Thymus (tissue), 11 donors: ENCODE measurements around the gene OSBPL10. TPM values are rescaled to one million over a fixed set of nuclear protein-coding genes. Genes with fewer than 3 reads are reported as not detected.

Source experiments
- DNase-seq, 9 donors: peaks; one replicate each; pipeline ENCODE4 v3.0.0-alpha.2; 2013; ENCODE audit warnings: low spot score in 9 of 9, low read depth in 6 of 9, missing footprints in 1 of 9
- H3K27ac ChIP-seq, 2 donors: one replicate each; pipeline ENCODE4 v1.5.1; 2013; ENCODE audit warnings: control low read depth in 1 of 2, low read depth in 1 of 2, low read length in 1 of 2, mild to moderate bottlenecking in 1 of 2, moderate library complexity in 1 of 2
- H3K27me3 ChIP-seq, 2 donors: one replicate each; pipeline ENCODE4 v1.5.1; 2013; ENCODE audit warnings: low read length in 1 of 2; ENCODE audit not compliant: control insufficient read depth in 2 of 2, insufficient read depth in 1 of 2
- H3K36me3 ChIP-seq, 2 donors: one replicate each; pipeline ENCODE4 v1.5.1; 2013; ENCODE audit warnings: low read length in 1 of 2, mild to moderate bottlenecking in 1 of 2, moderate library complexity in 1 of 2; ENCODE audit not compliant: control insufficient read depth in 2 of 2, insufficient read depth in 2 of 2
- H3K4me1 ChIP-seq, 2 donors: one replicate each; pipeline ENCODE4 v1.5.1; 2013; ENCODE audit warnings: low read length in 2 of 2; ENCODE audit not compliant: control insufficient read depth in 2 of 2, insufficient read depth in 2 of 2
- H3K4me3 ChIP-seq, 2 donors: one replicate each; pipeline ENCODE4 v1.5.1; 2013; ENCODE audit warnings: low read length in 2 of 2, control low read depth in 1 of 2, mild to moderate bottlenecking in 1 of 2
- H3K9me3 ChIP-seq, 2 donors: one replicate each; pipeline ENCODE4 v1.5.1; 2013; ENCODE audit warnings: low read length in 1 of 2, mild to moderate bottlenecking in 1 of 2; ENCODE audit not compliant: control insufficient read depth in 2 of 2, insufficient read depth in 1 of 2
- WGBS: extraction: QIAGEN DNeasy Blood & Tissue Kit; methylation state at CpG from one replicate; pipeline ENCODE4 v1.1.7; 2013; 5-methylcytosine and 5-hydroxymethylcytosine counted together
- polyA plus RNA-seq: library from polyadenylated mRNA; stranded (reverse); fragments of 200-250 nt; gene quantifications from one replicate; pipeline ENCODE4 v1.2.3, GENCODE V29; 2013
- total RNA-seq: library from RNA; stranded (reverse); fragments of 120-200 nt; gene quantifications from one replicate; pipeline ENCODE4 v1.2.4, GENCODE V29; 2013
- donor health status: healthy.

The OSBPL10 gene
- total and polyA plus RNA-seq, 2 donors: 1.4 to 2.1 TPM

DNA sequence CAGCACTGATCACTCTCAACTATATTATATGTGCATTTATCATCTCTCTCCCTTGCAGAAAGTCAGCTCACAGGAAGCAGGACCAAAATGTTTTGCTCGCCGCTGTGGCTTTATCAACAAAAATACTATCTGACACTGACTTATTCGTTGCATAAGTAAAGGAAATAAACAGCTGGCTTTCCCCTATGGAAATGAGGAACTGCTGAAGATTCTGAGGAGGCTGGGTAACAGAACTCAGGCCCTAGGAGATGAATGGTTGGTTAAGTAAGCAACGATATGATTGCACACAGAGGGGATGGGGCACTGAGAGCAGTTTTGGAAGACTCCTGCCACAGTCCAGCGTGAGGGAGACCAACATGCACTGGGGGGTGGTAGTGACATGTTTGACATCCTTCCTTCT lies 267.2 kb downstream of the OSBPL10 start:
- DNase-seq: no peak
- H3K27me3 ChIP-seq: no peaks in the 10 kb centered on the region

DNA sequence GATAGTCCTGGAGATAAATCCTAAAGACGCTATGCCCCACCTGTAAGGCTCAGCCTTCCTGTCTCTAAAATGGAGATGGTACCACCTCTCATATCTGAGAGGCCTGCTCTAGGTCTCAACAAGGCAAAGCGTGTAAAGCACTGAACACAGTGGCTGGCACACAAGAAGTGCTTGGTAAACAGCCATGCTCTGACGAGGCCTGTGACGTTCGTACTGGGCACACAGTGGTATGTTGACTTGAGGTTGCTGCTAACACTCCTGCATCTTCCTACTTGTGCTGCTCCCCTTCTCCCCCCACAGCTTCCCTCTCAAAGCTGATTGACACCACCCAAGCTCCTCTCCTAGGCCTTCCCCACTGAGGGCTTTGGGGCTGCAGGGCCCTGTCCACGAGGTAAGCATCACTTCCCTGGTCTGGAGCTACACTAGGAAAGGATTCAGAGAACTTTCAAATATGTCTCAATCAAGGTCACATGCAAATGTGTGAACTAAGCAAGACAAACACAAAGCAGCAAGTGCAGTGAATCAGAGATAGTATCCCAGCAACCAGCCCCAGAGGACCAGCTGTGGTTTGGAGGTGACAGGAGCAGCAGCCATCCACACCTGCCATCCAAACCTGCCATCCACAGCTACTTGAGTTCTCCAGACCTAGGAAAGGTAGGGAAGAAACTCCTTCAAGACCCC lies 270.8 kb downstream of the OSBPL10 start:
- whole genome bisulfite sequencing: 97% methylated on average over 6 of the region's 6 CpGs
- DNase-seq: no peak
- H3K36me3 ChIP-seq: no peaks in the 10 kb centered on the region
- no peaks in the 10 kb centered on the region for H3K4me1 ChIP-seq
- H3K9me3 ChIP-seq: no peaks in the 10 kb centered on the region
- no peaks in the 10 kb centered on the region for H3K27me3 ChIP-seq
- no peak overlapping the region for H3K27ac ChIP-seq
- no peak overlapping the region for H3K4me3 ChIP-seq

More for the DNA sequence above, 267.2 kb downstream of the OSBPL10 start:
- H3K9me3 ChIP-seq: no peaks in the 10 kb centered on the region
- H3K27ac ChIP-seq: no peak overlapping the region
- H3K4me1 ChIP-seq: no peaks in the 10 kb centered on the region
- WGBS: 53% methylated on average over 5 of the region's 5 CpGs
- no peaks in the 10 kb centered on the region for H3K36me3 ChIP-seq
- no peak overlapping the region for H3K4me3 ChIP-seq

DNA sequence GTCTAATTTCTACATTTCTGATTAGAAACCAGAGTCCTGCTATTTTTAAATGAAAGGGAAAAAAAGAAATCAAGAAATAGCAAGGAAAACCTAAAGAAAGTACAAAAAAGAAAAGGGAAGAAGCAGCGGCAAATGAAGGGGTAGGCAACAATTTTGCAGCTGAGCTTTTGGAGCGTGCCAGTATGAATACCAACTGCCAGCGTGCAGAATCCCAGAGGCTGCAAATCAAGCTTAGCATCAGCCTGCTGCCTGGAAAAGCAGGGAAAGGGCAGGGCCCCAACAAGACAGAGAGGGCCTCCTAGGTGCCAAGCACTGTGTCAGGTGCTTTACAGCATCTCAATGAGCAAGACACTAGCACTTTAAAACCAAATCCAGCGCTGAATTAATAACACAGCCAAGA lies 271.5 kb downstream of the OSBPL10 start:
- 96% methylated on average over 4 of the region's 4 CpGs for WGBS
- no peak overlapping the region for H3K27ac ChIP-seq

DNA sequence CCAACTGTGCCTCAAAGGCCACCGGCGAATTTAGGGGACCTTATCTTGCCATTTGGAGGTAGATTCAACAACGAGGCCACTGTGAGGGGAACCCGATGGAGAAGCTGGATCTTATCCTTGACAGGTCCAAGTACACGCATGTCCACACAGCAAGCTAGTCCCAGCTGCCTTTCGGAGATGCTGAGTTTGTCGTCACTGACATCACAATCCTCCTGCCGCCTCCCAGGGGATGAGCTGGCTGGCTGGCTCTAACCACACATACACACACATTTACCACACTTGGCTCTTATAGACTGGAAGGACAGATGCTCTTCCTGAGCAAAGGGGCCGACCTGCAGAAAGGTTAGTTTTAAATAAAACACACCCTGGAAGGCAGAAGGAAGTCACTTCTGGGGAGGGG lies 272.1 kb downstream of the OSBPL10 start:
- no peak for DNase-seq
- Histone ChIP-seq H3K9me3 (no peaks in the 10 kb centered on the region), H3K27me3 (no peaks in the 10 kb centered on the region), H3K4me3 (no peak overlapping the region), H3K36me3 (no peaks in the 10 kb centered on the region), H3K27ac (no peak overlapping the region), H3K4me1 (no peaks in the 10 kb centered on the region)
- WGBS: 71% methylated on average over 9 of the region's 9 CpGs

More for the DNA sequence above, 271.5 kb downstream of the OSBPL10 start:
- no peaks in the 10 kb centered on the region for H3K4me1 ChIP-seq
- H3K4me3 ChIP-seq: no peak overlapping the region
- no peaks in the 10 kb centered on the region for H3K9me3 ChIP-seq
- no peaks in the 10 kb centered on the region for H3K27me3 ChIP-seq
- no peak for DNase-seq
- no peaks in the 10 kb centered on the region for H3K36me3 ChIP-seq

DNA sequence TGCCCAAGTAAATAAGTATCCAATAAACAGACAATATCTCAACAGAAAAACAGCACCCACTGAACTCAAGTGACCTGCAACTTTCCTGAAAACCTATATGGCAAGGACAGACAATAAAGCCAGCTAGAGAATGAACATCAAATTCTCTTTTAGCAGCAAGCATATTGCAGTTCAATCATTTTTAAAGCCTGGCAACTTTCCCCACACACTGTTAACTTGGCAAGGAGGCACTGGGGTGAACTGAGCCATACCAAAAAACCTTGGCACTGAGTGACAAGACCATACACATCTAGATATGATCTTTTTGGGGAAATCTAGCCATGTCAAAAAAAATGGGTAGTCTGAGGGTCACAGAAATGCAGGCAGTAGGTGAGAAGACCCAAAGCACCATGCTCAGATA lies 273.8 kb downstream of the OSBPL10 start:
- no peak overlapping the region for H3K4me3 ChIP-seq
- no peaks in the 10 kb centered on the region for H3K4me1 ChIP-seq
- H3K36me3 ChIP-seq: no peaks in the 10 kb centered on the region
- no peaks in the 10 kb centered on the region for H3K27me3 ChIP-seq
- DNase-seq: no peak
- H3K9me3 ChIP-seq: no peaks in the 10 kb centered on the region
- no peak overlapping the region for H3K27ac ChIP-seq

DNA sequence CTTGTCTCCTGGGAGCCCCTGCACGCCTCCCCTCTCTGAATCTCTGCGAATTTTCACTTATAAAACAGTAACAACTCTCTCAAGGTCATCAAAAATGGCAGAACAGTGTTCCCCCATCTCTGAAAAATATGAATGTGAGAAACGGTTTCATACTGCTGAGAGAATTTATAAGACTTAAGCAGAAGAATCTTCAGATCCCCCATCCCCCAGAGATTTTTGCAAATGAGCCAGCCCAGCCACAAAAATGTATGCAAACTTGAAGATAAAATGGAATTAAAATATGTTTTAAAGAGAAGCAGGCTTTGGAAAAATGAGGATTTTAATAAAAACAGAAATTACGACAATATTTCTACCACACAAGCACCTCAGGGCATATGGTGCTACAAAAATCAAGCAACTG lies 275.3 kb downstream of the OSBPL10 start:
- peaks cover 0 to 3% of the 10 kb centered on the region in 2 donors for H3K9me3 ChIP-seq
- 96% methylated on average over 4 of the region's 4 CpGs for WGBS
- H3K27ac ChIP-seq: no peak overlapping the region
- H3K4me3 ChIP-seq: no peak overlapping the region
- H3K36me3 ChIP-seq: no peaks in the 10 kb centered on the region
- H3K27me3 ChIP-seq: no peaks in the 10 kb centered on the region
- no peak for DNase-seq
- H3K4me1 ChIP-seq: no peaks in the 10 kb centered on the region

DNA sequence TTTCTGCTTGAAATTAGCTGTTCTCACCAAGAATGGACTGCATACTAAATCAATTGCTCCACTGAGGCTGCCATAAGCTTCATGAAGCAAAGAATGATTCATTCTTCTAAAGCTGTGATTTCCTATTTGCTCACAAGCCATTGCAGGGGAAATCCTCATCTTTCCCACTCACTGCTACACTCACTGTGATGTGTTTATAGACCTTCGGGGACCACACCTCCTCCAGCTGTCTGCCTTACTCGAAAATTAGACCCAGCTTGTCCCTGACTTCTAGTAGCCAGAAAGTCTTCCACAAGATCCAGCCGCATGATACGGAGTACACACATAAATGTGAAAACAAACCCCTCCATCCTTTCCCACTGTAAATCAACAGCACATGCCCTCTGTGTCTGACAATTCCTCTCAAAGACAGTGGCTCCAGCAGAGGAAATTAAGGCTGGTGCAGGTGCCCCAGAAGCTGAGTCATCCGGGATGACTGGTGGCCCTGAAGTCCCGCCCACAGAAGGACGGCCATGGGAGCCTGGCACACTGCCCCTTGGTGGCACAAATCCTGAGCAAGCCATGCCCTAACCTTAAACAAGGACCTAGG lies 276.4 kb downstream of the OSBPL10 start:
- H3K27me3 ChIP-seq: no peaks in the 10 kb centered on the region
- no peak for DNase-seq
- H3K4me3 ChIP-seq: no peak overlapping the region
- peaks cover 0 to 3% of the 10 kb centered on the region in 2 donors for H3K9me3 ChIP-seq
- H3K36me3 ChIP-seq: no peaks in the 10 kb centered on the region
- WGBS: 13% methylated on average over 7 of the region's 7 CpGs
- H3K27ac ChIP-seq: no peak overlapping the region
- H3K4me1 ChIP-seq: no peaks in the 10 kb centered on the region

DNA sequence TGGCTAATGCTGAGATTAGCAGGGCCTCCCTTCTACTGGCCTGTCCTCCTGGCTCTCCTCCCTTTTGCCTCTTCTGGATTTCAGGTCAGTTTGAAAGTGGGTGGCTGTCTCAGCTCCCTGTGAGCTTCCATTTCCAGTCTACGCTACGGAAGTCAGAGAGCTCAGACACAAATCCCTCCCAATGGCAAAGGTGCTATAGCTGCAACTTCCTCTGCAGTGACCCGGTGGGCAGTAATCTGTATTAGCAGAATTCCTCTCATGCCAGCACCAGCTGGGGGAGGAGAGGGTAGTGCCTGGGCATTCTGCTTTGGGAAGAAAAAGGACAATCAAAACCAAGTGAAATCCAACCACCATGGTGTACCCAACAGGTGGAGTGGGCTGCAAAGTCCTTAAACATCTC lies 276.9 kb downstream of the OSBPL10 start:
- Histone ChIP-seq H3K4me1 (no peaks in the 10 kb centered on the region), H3K27me3 (no peaks in the 10 kb centered on the region), H3K9me3 (peaks cover 0 to 3% of the 10 kb centered on the region in 2 donors), H3K4me3 (no peak overlapping the region), H3K27ac (no peak overlapping the region), H3K36me3 (no peaks in the 10 kb centered on the region)
- WGBS: 98% methylated on average over 3 of the region's 3 CpGs
- no peak for DNase-seq

DNA sequence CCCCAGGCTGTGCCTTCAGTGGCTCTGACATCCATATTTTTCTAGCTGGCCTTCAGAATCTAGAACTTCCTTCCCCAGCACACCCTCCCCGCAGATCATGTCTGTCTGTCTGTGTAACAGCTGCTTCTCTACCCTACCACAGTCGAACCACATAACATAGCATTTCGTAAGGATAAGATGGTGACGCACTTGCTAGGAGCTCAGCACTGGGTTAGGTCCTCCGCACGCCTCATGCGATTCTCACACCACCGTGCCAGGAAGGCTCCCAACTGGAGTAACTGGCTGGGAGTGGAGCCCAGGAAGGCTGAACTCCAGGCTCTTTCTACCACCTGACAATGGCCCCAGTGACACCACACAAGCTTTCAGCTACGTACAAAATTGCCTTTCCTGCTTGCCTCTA lies 279.8 kb downstream of the OSBPL10 start:
- Histone ChIP-seq H3K27me3 (no peaks in the 10 kb centered on the region), H3K9me3 (peaks cover 0 to 3% of the 10 kb centered on the region in 2 donors), H3K4me1 (no peaks in the 10 kb centered on the region), H3K4me3 (no peak overlapping the region), H3K27ac (no peak overlapping the region), H3K36me3 (no peaks in the 10 kb centered on the region)
- WGBS: 90% methylated on average over 9 of the region's 9 CpGs
- no peak for DNase-seq
